ENCODE measurements around the gene MGAT5. TPM values are rescaled to one million over a fixed set of nuclear protein-coding genes. Genes with fewer than 3 reads are reported as not detected.

The MGAT5 gene
- polyA plus RNA-seq, 1 experiment: 115 TPM

DNA sequence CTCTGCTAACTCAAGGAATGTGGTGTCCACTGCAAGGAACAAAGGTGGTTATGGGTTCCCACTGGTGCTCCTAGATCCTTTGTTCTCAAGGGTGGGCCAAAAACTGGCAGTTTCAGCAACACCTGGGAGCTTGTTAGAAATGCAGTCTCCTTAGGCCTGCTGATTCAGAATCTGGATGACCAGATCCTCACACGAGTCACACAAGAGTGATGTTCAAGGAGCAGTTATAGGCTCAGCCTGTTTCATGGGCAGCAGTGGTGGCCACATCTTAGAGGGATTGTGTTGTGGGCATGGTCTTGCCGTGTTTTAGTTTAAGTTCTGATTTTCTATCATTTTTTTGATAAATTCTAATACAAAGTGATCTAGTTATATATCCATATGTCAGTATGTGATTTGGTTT is 28.7 kb upstream of the MGAT5 start:
- Histone ChIP-seq H3K27ac (ENCODE audit: low read depth, low read length) (no peak overlapping the region), H3K27me3 (ENCODE audit: control insufficient read depth, insufficient read depth, low read length) (no peaks in the 10 kb centered on the region), H3K9me3 (ENCODE audit: control insufficient read depth, insufficient read depth, low read length) (peaks cover 6% of the 10 kb centered on the region; the same call in 1 of the 2 replicates), H3K4me3 (ENCODE audit: low read depth, low read length) (no peak overlapping the region)
- CTCF ChIA-PET: interaction anchor here (0.6 to 3.3 kb wide), 5 partner anchors 9 to 340 kb away, joined by 4 to 16 read pairs (median 4); no protein-coding TSS in a partner anchor
- no peak for TF ChIP-seq CTCF (IDR thresholded peaks at IDR 0.05; ENCODE audit: low read depth, low read length)
- DNase-seq (ENCODE audit: low read depth, low spot score): no peak
- POLR2A ChIA-PET: interaction anchor here (0.7 kb wide), 1 partner anchor 18 kb away, joined by 7 read pairs; no protein-coding TSS in a partner anchor

- CTCF ChIA-PET: no interaction called here
- DNase-seq (ENCODE audit: low read depth, low spot score): no peak
Measured at GRCh38 chr2:134225841-134226240, 28.0 kb upstream of the MGAT5 start.

DNA sequence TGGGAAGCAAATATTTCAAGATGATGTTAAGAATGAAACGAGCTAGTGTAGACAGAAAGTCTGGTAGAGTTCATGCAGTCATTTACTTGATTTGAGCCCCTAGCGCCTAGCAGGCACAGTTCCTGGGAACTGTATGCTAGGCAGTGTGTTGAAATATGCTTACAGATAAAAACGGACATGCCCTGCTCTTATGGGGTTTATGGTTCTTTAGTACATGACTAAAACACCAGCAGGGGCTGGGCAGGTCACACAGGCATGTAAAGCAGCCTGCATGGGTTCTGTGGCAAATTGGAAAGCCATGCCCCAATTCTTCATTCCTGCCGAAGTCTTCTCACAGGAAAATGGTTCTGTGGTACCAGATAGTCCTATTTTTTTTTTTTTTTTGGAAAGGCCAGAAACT is 27.3 kb upstream of the MGAT5 start:
- DNase-seq (ENCODE audit: low read depth, low spot score): no peak
- Histone ChIP-seq H3K27ac (ENCODE audit: low read depth, low read length) (no peak overlapping the region), H3K4me3 (ENCODE audit: low read depth, low read length) (no peak overlapping the region), H3K9me3 (ENCODE audit: control insufficient read depth, insufficient read depth, low read length) (peaks cover 7% of the 10 kb centered on the region; the same call in 1 of the 2 replicates), H3K27me3 (ENCODE audit: control insufficient read depth, insufficient read depth, low read length) (no peaks in the 10 kb centered on the region)
- TF ChIP-seq CTCF (IDR thresholded peaks at IDR 0.05; ENCODE audit: low read depth, low read length): no peak
- ChIA-PET POLR2A (no interaction called here), CTCF (interaction anchor here (0.7 kb wide), 1 partner anchor 19 kb away, joined by 3 read pairs; no protein-coding TSS in a partner anchor)

More at GRCh38 chr2:134225841-134226240, 28.0 kb upstream of the MGAT5 start:
- no peak overlapping the region for H3K4me3 ChIP-seq (ENCODE audit: low read depth, low read length)
- H3K27me3 ChIP-seq (ENCODE audit: control insufficient read depth, insufficient read depth, low read length): no peaks in the 10 kb centered on the region
- H3K27ac ChIP-seq (ENCODE audit: low read depth, low read length): no peak overlapping the region
- POLR2A ChIA-PET: no interaction called here
- H3K9me3 ChIP-seq (ENCODE audit: control insufficient read depth, insufficient read depth, low read length): peaks cover 7% of the 10 kb centered on the region; the same call in 1 of the 2 replicates
- no peak for TF ChIP-seq CTCF (IDR thresholded peaks at IDR 0.05; ENCODE audit: low read depth, low read length)

- POLR2A ChIA-PET: no interaction called here
- no peak overlapping the region for H3K27ac ChIP-seq (ENCODE audit: low read depth, low read length)
- CTCF ChIA-PET: interaction anchor here (1.1 to 2.4 kb wide), 2 partner anchors 17 to 110 kb away, joined by 4 to 9 read pairs; no protein-coding TSS in a partner anchor
Measured at GRCh38 chr2:134227666-134228065, 26.2 kb upstream of the MGAT5 start.

More at GRCh38 chr2:134227666-134228065, 26.2 kb upstream of the MGAT5 start:
- DNase-seq (ENCODE audit: low read depth, low spot score): no peak
- no peak overlapping the region for H3K4me3 ChIP-seq (ENCODE audit: low read depth, low read length)
- TF ChIP-seq CTCF (IDR thresholded peaks at IDR 0.05; ENCODE audit: low read depth, low read length): no peak
- no peaks in the 10 kb centered on the region for H3K27me3 ChIP-seq (ENCODE audit: control insufficient read depth, insufficient read depth, low read length)
- H3K9me3 ChIP-seq (ENCODE audit: control insufficient read depth, insufficient read depth, low read length): peaks cover 7% of the 10 kb centered on the region; the same call in 1 of the 2 replicates
